Stomach smooth muscle (tissue), 2 donors: ENCODE measurements around the gene FNDC3B.

ENCODE experiments used
- H3K27ac ChIP-seq: one replicate; pipeline ENCODE4 v1.7.0; 2013; ENCODE audit warnings: mild to moderate bottlenecking, low read length, inconsistent platforms
- H3K27me3 ChIP-seq, 2 donors: one replicate each; pipeline ENCODE4 v1.7.0; 2013; ENCODE audit warnings: low read length in 2 of 2; ENCODE audit not compliant: insufficient read depth in 2 of 2, control insufficient read depth in 1 of 2
- H3K36me3 ChIP-seq, 2 donors: one replicate each; pipeline ENCODE4 v1.7.0; 2013; ENCODE audit warnings: low read length in 2 of 2; ENCODE audit not compliant: control insufficient read depth in 2 of 2, insufficient read depth in 2 of 2
- H3K4me1 ChIP-seq: one replicate; pipeline ENCODE4 v1.7.0; 2013; ENCODE audit warnings: low read length; ENCODE audit not compliant: control insufficient read depth, insufficient read depth
- H3K4me3 ChIP-seq, 2 donors: one replicate each; pipeline ENCODE4 v1.7.0; 2013; ENCODE audit warnings: low read length in 2 of 2
- H3K9ac ChIP-seq, 2 donors: one replicate each; pipeline ENCODE4 v1.7.0; 2013; ENCODE audit warnings: low read length in 2 of 2, mild to moderate bottlenecking in 1 of 2
- H3K9me3 ChIP-seq, 2 donors: one replicate each; pipeline ENCODE4 v1.7.0; 2013; ENCODE audit warnings: low read length in 2 of 2; ENCODE audit not compliant: control insufficient read depth in 2 of 2
- donor health status: healthy.
- donor health status: Pancreatic carcinoma.

The FNDC3B gene

GRCh38 chr3:172174513-172175253 is 135.3 kb downstream of the FNDC3B start:
- no peaks in the 10 kb centered on the region for H3K9me3 ChIP-seq
- no peak overlapping the region for H3K9ac ChIP-seq
- no peak overlapping the region for H3K27ac ChIP-seq
- H3K36me3 ChIP-seq, result peaks cover 0 to 3% of the 10 kb centered on the region in 2 donors
- no peaks in the 10 kb centered on the region for H3K27me3 ChIP-seq
- peaks cover 5% of the 10 kb centered on the region for H3K4me1 ChIP-seq
- no peak overlapping the region for H3K4me3 ChIP-seq

- peaks cover 0 to 2% of the 10 kb centered on the region in 2 donors for H3K36me3 ChIP-seq
- H3K27me3 ChIP-seq, result no peaks in the 10 kb centered on the region
- no peaks in the 10 kb centered on the region for H3K9me3 ChIP-seq
- no peak overlapping the region for H3K9ac ChIP-seq
- no peak overlapping the region for H3K4me3 ChIP-seq
- H3K4me1 ChIP-seq, result peaks cover 5% of the 10 kb centered on the region
- H3K27ac ChIP-seq, result no peak overlapping the region
Observed at GRCh38 chr3:172175254-172175599, 135.8 kb downstream of the FNDC3B start.

- no peak overlapping the region for H3K27ac ChIP-seq
Observed at GRCh38 chr3:172176061-172176770, 136.8 kb downstream of the FNDC3B start.

GRCh38 chr3:172177046-172177445 is 137.7 kb downstream of the FNDC3B start:
- Histone ChIP-seq H3K9ac (no peak overlapping the region), H3K4me1 (peaks cover 5% of the 10 kb centered on the region), H3K27ac (no peak overlapping the region), H3K9me3 (no peaks in the 10 kb centered on the region), H3K27me3 (no peaks in the 10 kb centered on the region), H3K4me3 (no peak overlapping the region), H3K36me3 (no peaks in the 10 kb centered on the region)

More at GRCh38 chr3:172176061-172176770, 136.8 kb downstream of the FNDC3B start:
- Histone ChIP-seq H3K4me3 (no peak overlapping the region), H3K27me3 (no peaks in the 10 kb centered on the region), H3K4me1 (peaks cover 5% of the 10 kb centered on the region), H3K36me3 (no peaks in the 10 kb centered on the region), H3K9me3 (no peaks in the 10 kb centered on the region), H3K9ac (no peak overlapping the region)

GRCh38 chr3:172177803-172178316 is 138.5 kb downstream of the FNDC3B start:
- Histone ChIP-seq H3K4me1 (peaks cover 5% of the 10 kb centered on the region), H3K9me3 (no peaks in the 10 kb centered on the region), H3K27me3 (no peaks in the 10 kb centered on the region), H3K4me3 (no peak overlapping the region), H3K27ac (no peak overlapping the region), H3K36me3 (no peaks in the 10 kb centered on the region), H3K9ac (no peak overlapping the region)

- no peaks in the 10 kb centered on the region for H3K36me3 ChIP-seq
- no peak overlapping the region for H3K4me3 ChIP-seq
- no peaks in the 10 kb centered on the region for H3K4me1 ChIP-seq
- H3K27ac ChIP-seq, result no peak overlapping the region
- H3K9ac ChIP-seq, result no peak overlapping the region
- H3K9me3 ChIP-seq, result no peaks in the 10 kb centered on the region
- no peaks in the 10 kb centered on the region for H3K27me3 ChIP-seq
Observed at GRCh38 chr3:172179680-172180399, 140.5 kb downstream of the FNDC3B start.

GRCh38 chr3:172180473-172180872 is 141.1 kb downstream of the FNDC3B start:
- no peak overlapping the region for H3K9ac ChIP-seq
- H3K4me3 ChIP-seq, result no peak overlapping the region
- H3K36me3 ChIP-seq, result no peaks in the 10 kb centered on the region
- H3K27me3 ChIP-seq, result no peaks in the 10 kb centered on the region
- no peaks in the 10 kb centered on the region for H3K9me3 ChIP-seq
- no peaks in the 10 kb centered on the region for H3K4me1 ChIP-seq
- H3K27ac ChIP-seq, result no peak overlapping the region

GRCh38 chr3:172181932-172182586 is 142.7 kb downstream of the FNDC3B start:
- no peaks in the 10 kb centered on the region for H3K4me1 ChIP-seq
- no peaks in the 10 kb centered on the region for H3K9me3 ChIP-seq
- H3K27me3 ChIP-seq, result no peaks in the 10 kb centered on the region
- no peaks in the 10 kb centered on the region for H3K36me3 ChIP-seq
- no peak overlapping the region for H3K4me3 ChIP-seq
- H3K9ac ChIP-seq, result no peak overlapping the region
- H3K27ac ChIP-seq, result no peak overlapping the region

- no peak overlapping the region for H3K9ac ChIP-seq
Observed at GRCh38 chr3:172182797-172183196, 143.4 kb downstream of the FNDC3B start.

GRCh38 chr3:172184106-172184822 is 144.9 kb downstream of the FNDC3B start:
- Histone ChIP-seq H3K4me1 (no peaks in the 10 kb centered on the region), H3K27ac (no peak overlapping the region), H3K9ac (no peak overlapping the region), H3K9me3 (no peaks in the 10 kb centered on the region), H3K27me3 (no peaks in the 10 kb centered on the region), H3K36me3 (no peaks in the 10 kb centered on the region), H3K4me3 (no peak overlapping the region)

More at GRCh38 chr3:172182797-172183196, 143.4 kb downstream of the FNDC3B start:
- no peaks in the 10 kb centered on the region for H3K36me3 ChIP-seq
- H3K27ac ChIP-seq, result no peak overlapping the region
- no peaks in the 10 kb centered on the region for H3K27me3 ChIP-seq
- no peaks in the 10 kb centered on the region for H3K9me3 ChIP-seq
- H3K4me3 ChIP-seq, result no peak overlapping the region
- H3K4me1 ChIP-seq, result no peaks in the 10 kb centered on the region
